A549 treated with GW870086 at 1 μM for 4 hours (cell line): Measurements from ENCODE around the gene ZDHHC1. TPM values are rescaled to one million over a fixed set of nuclear protein-coding genes. Genes with fewer than 3 reads are reported as not detected.

ENCODE experiments used
- total RNA-seq: library from RNA; stranded (reverse); fragments of 200-300 nt; extraction: Qiagen RNA extraction; gene quantifications from 5 replicates; pipeline ENCODE4 v1.2.3, GENCODE V29; 2022; ENCODE audit warnings: low read depth

ZDHHC1 gene, protein sequence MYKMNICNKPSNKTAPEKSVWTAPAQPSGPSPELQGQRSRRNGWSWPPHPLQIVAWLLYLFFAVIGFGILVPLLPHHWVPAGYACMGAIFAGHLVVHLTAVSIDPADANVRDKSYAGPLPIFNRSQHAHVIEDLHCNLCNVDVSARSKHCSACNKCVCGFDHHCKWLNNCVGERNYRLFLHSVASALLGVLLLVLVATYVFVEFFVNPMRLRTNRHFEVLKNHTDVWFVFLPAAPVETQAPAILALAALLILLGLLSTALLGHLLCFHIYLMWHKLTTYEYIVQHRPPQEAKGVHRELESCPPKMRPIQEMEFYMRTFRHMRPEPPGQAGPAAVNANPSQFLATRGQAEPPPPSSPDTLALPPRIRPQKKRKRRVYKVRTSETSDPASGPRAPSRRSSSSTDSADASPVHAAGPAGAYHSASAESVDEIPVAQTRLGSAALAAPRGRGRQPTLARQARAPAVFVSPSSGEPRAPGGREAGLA
- total RNA-seq = 4.6 to 7.2 TPM (median 6.5 TPM) in 5 replicates

DNA sequence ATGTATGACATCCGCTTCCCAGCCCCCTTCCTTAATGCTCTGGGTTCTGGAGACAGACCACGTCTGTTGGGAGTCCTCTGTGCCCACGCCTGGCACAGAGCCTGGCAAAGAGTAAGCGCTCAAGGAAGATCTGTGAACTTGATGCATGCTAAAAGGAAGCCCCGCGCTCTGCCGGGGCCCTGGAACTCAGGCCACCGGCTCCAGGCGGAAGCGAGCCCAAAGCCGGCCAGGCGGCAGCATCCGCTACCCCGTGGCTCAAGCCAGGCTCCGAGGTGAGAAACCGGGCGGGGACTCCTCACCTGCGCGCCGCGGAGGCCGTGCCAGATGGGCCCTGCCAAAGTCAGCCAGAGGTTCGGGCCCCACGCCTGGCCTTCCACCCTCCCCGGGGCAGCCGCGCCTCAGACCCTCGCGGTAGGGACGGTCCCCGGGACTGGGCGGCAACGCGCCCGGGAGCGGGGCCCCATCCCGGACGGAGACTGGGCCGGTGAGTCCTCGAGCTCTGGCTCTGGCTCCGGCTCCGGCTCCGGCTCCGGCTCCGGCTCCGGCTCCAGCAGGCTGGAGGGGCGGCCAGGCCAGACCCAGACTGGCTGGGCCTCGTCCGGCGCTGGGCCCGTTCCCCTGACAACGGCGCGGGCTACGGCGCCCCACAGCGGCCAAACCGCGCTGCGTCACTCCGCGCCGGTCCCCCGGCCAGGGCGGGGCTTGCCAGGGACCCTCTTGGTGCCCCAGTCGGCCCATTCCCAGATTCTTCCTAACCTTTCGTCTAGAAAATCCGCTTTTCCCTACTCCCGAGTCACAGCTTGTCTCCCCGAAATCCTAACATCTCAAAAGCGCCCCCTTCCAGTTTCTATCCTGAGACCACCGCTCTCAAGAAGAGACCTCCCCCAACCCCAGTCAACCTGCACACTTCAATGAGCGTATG lies at the start of gene ZDHHC1:
ZDHHC1 (minus strand) TSS at position 606 of the 922 bp plus-strand sequence. CDS start 8,702 bp downstream, outside the sequence.

GRCh38 chr16:67430977-67431774 lies 14.9 kb upstream of the ZDHHC1 start, which contains the start of gene HSD11B2:
Gene HSD11B2 (plus strand): TSS chr16:67431121. CDS start chr16:67431249, 128 bp downstream.

GRCh38 chr16:67393111-67393787 lies 23.0 kb downstream of the ZDHHC1 start, which contains the start of gene TPPP3:
Gene TPPP3 (minus strand): TSS chr16:67393498. CDS start chr16:67391111, 2,387 bp downstream.

Other genes with a start within 250 kb of the ZDHHC1 start
- gene NOL3, start 245.9 kb downstream of the ZDHHC1 start, total RNA-seq = 76.4 to 107 TPM (median 89.9 TPM) in 5 replicates
- gene MATCAP1, start 232.5 kb downstream of the ZDHHC1 start, total RNA-seq = 5.4 to 8.4 TPM (median 6.3 TPM) in 5 replicates
- 0.09 to 0.30 TPM (median 0.23 TPM) in 3 of 5 replicates, not detected in the others for gene EXOC3L1, start 226.3 kb downstream of the ZDHHC1 start, total RNA-seq
- gene E2F4, start 224.3 kb downstream of the ZDHHC1 start, total RNA-seq = 82.2 to 98.8 TPM (median 95.1 TPM) in 5 replicates
- 0.99 to 1.5 TPM (median 1.4 TPM) in 5 replicates for gene ELMO3, start 217.3 kb downstream of the ZDHHC1 start, total RNA-seq
- gene TMEM208, start 189.3 kb downstream of the ZDHHC1 start, total RNA-seq = 87.8 to 98.8 TPM (median 94.3 TPM) in 5 replicates
- 47.9 to 66.5 TPM (median 61.3 TPM) in 5 replicates for gene FHOD1, start 169.0 kb downstream of the ZDHHC1 start, total RNA-seq
- 1.4 to 1.7 TPM (median 1.6 TPM) in 5 replicates for gene SLC9A5, start 167.5 kb downstream of the ZDHHC1 start, total RNA-seq
- 11.0 to 14.2 TPM (median 12.3 TPM) in 5 replicates for gene PLEKHG4, start 136.9 kb downstream of the ZDHHC1 start, total RNA-seq
- 0.14 to 0.79 TPM (median 0.43 TPM) in 5 replicates for gene KCTD19, start 89.7 kb downstream of the ZDHHC1 start, total RNA-seq
- 0.21 to 0.35 TPM (median 0.21 TPM) in 3 of 5 replicates, not detected in the others for gene LRRC36, start 89.7 kb downstream of the ZDHHC1 start, total RNA-seq
- gene TPPP3, start 23.0 kb downstream of the ZDHHC1 start, total RNA-seq = 8.6 to 14.2 TPM (median 12.1 TPM) in 5 replicates
- gene HSD11B2, start 14.6 kb upstream of the ZDHHC1 start, total RNA-seq = 1.3 to 2.1 TPM (median 1.5 TPM) in 5 replicates
- gene ATP6V0D1, start 64.7 kb upstream of the ZDHHC1 start, total RNA-seq = 100 to 117 TPM (median 107 TPM) in 5 replicates
- gene AGRP, start 67.1 kb upstream of the ZDHHC1 start, total RNA-seq = not detected in 5 replicates
- gene RIPOR1, start 112.4 kb upstream of the ZDHHC1 start, total RNA-seq = 36.1 to 45.7 TPM (median 40.3 TPM) in 5 replicates
- gene CTCF, start 146.0 kb upstream of the ZDHHC1 start, total RNA-seq = 33.9 to 35.7 TPM (median 34.2 TPM) in 5 replicates
- gene CARMIL2, start 228.7 kb upstream of the ZDHHC1 start, total RNA-seq = 1.3 to 2.1 TPM (median 1.7 TPM) in 5 replicates
- 31.1 to 35.3 TPM (median 34.4 TPM) in 5 replicates for gene ACD, start 243.8 kb upstream of the ZDHHC1 start, total RNA-seq
- gene PARD6A, start 244.5 kb upstream of the ZDHHC1 start, total RNA-seq = 1.5 to 2.6 TPM (median 2.3 TPM) in 5 replicates